ENCODE results near the gene AUTS2. TPM values are rescaled to one million over a fixed set of nuclear protein-coding genes. Genes with fewer than 3 reads are reported as not detected.

The AUTS2 gene
- total RNA-seq, 1 donor from 2014 or later = 0.79 TPM

DNA sequence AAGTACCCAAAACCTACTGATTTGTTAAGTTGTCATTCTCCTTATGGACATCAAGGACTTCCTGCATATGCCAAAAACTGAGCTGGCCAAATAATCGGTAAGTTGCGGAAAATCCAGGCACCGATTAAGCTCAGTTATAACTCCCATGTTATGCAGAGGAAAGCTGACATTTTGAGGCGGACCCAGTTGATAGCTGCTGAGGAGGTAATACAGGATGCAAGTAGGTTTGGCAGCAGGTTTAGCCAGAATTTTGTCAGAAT, 808.6 kb downstream of the AUTS2 start:
- DNase-seq (ENCODE audit: low read depth in 2 of 2) = no peak

DNA sequence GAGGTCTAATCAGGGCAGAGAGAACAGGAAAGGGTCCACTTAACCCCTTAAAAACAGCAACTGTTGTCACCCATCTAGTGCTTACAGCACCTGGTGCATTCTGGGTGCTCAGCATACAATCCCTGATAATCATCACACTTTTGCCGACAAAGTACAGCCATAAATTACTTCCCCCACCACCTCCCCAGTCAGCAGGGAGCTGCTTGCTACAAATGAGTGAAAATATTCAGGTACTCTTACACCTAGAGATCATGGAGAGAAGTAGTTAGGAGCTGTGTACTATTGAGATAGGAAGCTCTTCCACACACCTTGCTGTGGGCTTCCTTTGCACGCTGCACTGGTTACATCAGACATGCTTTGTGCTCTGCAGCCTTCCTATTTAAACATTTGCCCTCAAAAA, 810.2 kb downstream of the AUTS2 start:
- no peak for DNase-seq (ENCODE audit: low read depth in 2 of 2)

DNA sequence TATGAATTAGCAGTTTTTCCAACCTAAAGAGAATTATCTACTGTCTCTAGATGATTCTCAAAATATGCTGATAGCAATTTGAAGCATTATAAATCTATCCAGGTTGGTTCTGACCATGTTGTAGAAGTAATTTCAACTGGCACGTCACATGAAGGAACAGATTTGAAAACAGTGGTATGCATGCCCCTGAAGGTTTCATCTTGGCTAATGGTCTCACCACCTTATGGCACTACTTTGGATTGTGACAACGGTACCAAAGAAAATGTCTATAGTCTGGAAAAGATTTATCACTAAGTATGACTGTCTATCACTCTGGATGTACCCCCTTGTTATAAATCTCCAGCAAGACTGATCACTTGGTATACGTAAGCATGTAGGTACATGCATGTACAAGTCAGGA, 810.6 kb downstream of the AUTS2 start:
- no peak for DNase-seq (ENCODE audit: low read depth in 2 of 2)

DNA sequence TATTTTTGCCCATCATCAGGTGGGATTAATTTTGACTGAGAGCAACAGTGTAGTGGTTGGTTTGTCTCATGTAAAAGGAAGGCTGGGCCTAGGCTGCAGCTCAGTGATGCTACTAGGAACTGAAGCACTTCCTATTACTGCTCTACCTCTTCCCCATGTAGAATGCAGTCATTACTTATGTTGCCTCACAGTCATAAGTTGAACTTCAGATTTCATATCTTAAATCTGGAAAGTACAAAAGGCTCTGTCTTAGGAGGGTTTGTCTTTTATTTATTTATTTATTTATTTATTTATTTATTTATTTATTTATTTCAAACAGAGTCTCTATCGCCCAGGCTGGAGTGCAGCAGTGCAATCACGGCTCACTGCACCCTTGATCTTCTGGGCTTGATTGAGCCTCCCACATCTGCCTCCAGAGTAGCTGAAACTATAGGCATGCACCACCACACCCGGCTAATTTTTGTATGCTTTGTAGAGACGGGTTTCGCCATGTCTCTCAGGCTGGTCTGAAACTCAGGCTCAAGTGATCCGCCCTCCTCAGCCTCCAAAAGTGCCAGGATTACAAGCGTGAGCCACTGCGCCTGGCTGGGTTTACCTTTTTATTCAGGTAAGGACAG, 812.0 kb downstream of the AUTS2 start:
- no peak for DNase-seq (ENCODE audit: low read depth in 2 of 2)

DNA sequence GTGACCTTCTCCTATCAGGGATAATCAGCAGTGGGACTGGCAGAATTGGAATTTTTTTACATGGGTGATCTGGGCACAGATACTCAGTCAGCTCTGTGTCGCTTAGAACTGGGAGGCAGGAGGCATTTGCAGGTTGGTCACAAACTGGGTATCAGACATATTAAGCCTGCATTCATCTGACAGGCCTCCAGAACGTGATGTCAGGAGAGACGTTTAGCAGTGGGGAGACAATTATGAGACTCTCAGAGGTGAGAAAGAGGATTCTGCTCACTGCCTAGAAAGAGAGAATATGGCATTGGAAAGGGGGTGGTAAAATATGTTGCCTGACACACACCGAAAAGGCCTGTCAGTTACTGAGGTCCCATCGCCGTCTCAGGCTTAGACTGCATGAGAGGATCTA, 816.1 kb downstream of the AUTS2 start:
- no peak for DNase-seq (ENCODE audit: low read depth in 2 of 2)

DNA sequence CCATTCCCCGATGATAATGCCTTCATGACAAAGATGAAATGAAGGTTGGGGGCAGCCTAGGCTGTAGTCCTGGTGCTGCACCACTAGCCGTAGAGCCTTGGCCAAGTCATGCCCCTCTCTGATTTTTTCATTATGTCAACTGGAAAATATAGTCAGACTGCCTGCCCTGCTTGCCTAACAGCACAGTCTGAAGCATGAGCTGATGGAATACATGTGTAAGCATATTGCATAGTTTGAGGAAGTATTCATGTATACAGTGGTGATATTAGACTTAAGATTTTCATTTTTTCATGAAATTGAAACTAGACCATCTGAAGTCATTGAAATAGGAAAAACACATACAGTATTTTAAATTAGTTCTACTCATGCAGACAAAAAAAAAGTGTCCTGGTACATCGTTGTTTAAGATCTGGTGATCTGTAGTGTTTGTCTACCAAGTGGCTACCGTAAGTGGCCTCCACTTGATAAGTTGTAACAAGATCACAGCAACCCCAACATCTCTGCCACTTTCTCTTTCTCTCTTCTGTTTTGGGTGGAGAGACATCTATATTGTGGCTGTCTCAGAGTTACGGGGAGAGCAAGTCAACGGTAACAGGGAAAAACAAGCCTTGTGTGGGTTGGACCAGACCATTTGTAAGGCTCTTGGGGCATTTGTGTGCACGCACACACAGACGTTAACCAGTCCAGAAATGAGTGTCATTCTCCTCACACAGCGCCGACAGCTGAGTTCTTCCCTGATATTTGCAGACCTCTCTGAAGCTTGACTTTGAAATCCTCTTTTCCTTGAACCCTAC, 817.1 kb downstream of the AUTS2 start:
- no peak for DNase-seq (ENCODE audit: low read depth in 2 of 2)

DNA sequence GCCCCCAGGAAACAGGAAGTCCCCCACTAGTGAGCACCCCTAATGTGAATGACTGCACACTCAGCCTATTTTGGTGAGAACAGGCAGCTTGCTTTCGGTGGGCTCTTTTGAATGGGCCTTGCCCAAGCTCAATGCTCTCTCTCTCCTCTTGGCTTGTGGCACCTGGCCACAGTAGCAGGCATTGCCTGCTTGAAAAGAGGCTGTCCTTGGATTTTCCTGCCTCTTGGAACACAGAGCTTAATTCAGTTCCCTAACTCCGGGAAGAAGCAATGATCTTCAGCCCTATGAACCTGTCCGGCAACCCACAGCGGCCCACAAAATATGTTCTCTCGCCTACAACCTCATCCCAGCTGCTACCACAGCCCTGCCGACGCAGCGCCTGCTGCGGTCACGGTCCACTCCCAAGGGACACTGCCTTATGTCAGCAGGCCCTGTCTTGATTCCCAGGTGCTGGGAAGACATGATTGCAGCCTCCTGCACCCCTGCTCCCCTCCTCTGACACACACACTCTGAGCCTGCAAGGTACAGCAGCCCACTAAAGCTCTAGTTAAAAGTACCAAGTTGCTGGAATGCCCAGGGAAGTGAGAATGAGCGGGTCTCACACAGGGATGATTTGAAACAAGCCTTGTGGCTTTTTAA, 818.2 kb downstream of the AUTS2 start:
- no peak for DNase-seq (ENCODE audit: low read depth in 2 of 2)

DNA sequence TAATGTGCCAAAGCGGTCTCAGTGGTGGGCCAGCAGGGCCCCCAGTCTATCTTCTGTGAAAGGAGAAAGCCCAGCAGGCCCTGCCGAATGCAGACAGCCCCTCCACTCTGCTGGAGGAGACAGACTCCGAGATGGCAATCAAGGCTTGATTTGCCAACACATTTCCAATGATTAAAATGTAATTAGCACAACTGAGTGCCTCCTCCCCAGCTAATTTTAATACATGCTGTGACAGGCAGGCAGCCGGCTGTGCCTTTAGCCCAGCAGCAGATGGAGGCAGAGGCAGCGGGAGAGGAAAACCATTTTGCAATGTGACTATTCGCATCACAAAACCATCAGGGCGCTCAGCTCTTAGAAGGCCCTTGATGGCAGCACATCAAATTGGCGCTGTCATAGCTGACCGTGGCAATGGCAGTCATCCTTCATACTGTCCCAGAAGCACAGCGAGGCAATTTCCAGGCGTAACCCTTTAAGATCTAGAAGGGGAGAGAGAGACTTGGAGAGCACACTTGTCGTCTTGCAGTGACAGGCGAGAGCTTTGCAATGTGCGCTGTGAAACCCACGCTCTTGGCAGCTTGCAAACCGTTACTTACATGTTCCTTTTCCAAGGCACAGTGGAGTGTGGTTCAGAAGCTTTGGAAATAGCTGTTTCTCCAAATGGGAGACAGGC, 818.8 kb downstream of the AUTS2 start:
- DNase-seq (ENCODE audit: low read depth in 2 of 2) = no peak

DNA sequence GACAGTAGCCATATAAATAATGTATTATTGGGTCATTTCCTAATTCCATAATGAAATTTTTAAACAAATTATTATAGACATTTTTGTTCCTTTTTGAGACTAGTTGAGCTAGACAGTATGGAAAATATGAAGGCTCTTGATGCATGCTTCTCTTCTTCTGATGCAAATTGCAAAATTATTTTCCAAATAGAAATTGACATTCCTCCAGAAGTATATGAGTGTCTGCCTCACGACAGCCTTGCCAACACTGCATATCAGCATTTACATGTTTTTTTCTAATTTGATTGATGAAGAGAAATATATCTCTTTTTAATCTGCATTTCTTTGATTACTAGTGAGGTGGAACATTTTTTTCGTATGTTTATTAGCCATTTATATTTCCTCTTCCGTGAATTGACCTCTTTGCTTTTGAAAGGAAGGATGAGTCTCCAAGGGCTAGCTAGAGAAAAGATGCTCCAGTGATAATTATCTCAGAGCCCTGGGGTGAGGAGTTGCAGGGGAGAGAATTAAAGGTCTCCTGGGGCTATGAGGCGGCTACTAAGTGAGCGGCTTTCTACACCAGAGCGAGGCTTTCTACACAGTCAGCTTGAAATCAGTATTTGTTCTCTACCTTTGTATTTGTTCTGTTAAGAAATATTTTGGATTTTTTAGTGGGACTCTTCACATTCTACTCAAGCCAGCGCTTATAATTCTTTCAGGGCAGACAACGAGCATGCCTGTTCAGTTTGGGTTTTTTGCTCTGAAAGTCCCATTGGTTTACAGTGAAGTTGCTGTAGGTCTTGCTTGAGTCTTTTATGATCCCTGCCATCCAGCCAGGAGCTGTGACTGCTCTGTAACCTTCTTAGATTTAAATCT, 821.5 kb downstream of the AUTS2 start:
- no peak for DNase-seq (ENCODE audit: low read depth in 2 of 2)

DNA sequence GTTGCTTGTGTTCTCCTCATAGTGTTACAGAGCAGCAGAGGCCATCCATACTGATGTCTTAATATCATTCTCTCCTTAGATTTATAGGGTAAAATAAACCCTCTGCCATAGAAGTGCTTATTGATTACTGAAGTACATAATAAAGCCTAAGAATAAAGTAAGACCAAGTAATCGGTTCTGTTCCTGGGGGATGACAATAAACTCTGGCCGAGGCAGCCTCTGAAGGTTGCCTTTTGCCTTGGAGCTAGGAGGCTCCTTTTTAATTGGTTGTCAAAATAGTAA, 822.0 kb downstream of the AUTS2 start:
- DNase-seq (ENCODE audit: low read depth in 2 of 2) = no peak

DNA sequence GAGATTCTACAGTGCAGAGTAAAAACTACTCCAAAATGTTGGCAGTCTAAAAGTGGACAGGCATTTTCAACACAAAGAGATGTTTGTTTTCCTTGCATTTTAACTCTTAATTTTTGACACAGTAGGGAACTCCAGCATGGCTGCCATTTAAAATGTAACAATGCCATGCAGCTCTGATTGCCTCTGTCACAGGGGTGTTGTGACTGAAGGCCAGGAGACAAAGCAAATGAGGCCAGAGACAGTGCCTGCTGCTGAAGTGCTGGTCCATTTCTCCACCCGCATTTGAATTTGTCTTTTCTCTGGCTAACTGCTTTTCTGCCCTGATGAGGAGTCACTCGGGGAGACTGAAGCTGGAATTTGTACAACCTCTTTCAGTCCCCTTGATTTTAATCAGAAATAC, 823.0 kb downstream of the AUTS2 start:
- no peak for DNase-seq (ENCODE audit: low read depth in 2 of 2)

DNA sequence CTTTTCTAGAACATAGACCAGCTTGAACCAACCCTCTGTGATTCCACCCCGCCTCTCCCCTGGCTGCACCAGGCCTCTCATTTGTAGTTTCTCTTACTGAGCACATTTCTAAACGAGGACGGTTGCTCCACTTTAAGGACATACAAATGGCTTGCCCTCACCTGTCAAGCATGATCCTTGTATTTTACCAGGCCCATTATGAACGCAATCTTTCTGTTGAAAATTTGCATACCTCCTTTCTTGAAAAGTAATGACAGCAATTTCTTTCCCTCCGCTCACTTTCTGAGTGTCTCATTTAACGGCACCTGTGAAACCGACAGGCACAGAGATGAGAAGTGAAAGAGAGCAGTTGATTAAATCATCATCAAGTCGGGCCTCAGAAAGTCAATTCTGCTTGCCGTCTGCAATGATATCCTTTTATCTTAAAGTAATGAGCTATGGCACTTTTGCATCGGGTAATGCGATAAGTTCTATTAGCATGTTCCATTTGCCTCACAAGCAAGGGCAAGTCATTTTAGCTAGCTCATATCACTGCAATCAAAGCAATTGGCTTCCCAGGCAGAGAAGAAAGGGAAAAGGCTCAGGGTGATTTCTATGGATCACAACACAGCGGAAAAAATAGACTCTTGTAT, 828.1 kb downstream of the AUTS2 start:
- no peak for DNase-seq (ENCODE audit: low read depth in 2 of 2)

DNA sequence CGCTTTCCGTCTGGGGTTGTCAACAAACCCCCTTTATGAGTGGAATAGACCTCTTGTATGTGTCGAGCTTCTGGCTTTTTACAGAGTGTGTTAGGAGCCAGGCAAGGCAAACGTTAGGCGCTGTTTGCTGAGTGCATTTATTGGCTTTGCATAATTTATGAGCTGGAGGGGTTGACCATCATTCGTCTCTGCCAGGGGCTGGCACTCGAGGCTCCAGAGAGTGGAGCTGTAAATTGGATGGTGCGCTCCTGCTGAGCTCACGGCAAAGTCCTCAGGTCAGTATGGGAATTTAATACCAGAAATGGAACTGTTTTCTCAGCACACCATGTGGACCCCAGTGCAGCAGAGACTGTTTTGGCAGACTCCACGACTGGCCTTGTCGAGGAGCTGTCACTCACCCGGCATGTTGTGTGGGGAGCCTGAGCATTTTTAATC, 834.3 kb downstream of the AUTS2 start:
- no peak for DNase-seq (ENCODE audit: low read depth in 2 of 2)

DNA sequence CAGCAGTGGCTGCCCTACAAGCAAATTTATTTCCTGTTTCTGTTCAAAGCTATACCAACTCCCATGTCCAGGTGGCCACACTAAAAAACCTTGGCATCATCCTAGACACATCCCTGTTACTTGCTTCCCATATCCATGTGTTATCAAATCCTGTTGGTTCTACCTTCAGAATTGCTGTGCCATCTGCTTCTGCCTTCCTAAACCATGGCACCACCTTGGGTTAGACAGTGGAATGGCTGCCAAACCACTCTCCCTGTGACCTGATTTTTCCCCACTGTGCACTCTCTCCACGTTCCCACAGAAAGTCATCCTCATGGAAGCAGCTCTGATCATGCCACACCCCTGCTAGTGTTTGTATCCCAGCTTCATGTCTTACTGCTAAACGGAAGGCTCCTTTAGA, 836.1 kb downstream of the AUTS2 start:
- DNase-seq (ENCODE audit: low read depth in 2 of 2) = no peak

DNA sequence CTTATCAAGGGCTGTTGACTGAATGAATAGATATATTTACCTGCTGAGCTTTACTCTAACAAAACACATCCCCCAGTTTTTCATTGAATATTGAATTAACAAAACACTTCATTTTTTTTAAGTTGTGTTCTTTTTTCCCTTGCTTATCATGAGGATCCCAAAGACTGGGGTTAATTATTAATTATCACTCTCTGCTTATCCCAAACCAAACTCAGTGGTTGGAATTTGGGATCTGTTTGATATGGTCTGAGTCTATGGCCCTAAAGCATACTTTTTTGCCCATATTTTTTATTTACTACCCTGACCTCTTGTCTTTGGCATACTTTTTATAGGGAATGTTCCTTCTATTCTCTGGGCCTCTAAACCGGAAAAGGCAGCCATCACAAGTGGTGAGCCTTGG, 836.5 kb downstream of the AUTS2 start:
- DNase-seq (ENCODE audit: low read depth in 2 of 2) = no peak

DNA sequence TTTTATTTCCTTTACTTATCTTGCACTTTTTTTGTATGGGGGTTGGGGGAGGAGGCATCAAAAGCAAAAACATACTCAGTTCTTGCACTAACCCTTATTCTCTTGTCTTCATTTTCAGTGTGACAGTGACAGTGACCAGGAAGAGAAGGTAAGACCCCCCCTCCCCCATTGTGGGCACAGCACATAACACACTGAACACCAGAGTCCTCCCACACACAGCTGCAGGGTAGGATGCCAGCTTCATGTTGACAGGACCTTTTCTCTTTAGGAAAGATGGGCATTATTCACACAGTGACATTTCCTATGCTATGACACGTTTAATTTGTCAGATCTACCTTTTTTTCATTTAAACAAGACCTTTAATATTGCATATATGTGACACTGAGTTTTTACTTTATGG, 837.4 kb downstream of the AUTS2 start:
- DNase-seq (ENCODE audit: low read depth in 2 of 2) = no peak

DNA sequence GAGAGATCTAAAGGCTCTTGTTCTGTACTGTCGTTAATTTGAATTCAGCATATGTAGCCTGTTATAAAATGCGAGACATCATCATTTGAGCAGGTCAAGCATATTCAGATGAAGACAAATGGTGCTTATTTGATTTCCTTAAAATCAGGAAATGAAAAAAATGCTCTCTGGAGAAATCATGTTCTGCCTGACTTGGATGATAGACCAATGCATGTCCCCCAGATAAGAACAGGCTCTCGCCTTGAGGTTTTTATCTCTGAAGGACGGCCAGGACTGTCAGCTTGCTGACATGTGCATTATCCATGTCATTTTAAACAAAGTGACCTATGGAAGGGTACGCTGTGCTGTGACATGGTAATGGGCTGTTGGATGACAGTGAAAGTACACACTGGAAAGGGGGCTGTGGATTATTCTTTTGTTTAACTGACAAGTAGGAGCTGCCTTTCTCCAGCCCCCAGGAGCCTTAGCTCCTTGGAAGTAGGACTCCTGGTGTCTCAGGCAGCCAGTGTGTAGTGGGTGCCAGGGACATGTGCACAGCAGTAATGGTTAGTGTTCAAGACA, 838.6 kb downstream of the AUTS2 start:
- DNase-seq (ENCODE audit: low read depth in 2 of 2) = no peak

DNA sequence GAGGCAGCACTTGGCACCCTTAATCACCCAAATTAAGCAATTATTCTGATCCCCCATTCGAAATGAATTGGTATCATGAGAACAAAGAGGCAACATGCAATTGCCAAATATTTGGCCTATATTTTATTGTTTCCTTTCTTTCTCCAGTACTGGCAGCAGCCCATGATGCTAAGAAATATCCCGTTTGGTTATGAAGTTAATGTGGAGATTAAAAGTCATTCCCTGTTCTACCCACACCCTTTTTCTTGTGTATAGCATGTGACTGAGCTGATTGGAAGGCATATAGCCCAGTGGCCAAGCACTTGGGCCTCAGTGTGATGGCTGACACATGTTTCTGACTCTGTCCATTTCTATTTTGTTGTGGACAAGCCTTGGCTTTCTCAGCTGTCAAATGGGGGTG, 841.4 kb downstream of the AUTS2 start:
- no peak for DNase-seq (ENCODE audit: low read depth in 2 of 2)

DNA sequence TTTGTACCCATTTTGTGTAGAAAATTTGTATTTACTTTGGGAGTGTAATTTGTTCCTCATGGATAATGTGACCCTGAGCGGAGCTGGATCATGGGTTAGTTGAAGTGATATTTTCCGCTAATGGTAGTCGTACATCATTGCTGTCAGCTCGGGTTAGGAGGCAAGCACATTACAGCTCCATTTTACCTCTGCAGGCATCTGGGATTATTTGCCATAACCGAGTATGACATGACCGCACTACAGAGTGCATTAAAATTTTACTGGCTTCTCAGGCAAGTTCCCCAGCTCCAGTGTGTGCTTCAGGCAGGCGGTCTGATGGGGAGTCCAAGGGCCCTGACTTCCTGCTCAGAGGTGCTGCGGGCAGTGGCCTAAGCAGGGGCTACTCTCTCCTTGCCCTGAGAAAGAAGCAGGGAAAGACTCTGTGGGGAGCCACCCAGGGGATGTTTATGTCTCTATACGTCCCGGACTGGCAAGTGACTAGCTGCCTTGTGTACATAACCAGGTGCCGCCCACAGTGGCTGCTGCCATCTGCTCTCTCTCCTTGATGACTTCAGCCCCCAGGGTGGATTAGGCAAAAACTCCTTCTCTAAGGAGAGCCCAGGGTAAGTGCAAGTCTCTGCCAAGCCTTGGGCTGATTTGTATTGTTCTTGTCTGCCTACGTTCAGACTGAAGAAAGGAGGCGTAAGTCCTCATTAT, 848.3 kb downstream of the AUTS2 start:
- no peak for DNase-seq (ENCODE audit: low read depth in 2 of 2)

DNA sequence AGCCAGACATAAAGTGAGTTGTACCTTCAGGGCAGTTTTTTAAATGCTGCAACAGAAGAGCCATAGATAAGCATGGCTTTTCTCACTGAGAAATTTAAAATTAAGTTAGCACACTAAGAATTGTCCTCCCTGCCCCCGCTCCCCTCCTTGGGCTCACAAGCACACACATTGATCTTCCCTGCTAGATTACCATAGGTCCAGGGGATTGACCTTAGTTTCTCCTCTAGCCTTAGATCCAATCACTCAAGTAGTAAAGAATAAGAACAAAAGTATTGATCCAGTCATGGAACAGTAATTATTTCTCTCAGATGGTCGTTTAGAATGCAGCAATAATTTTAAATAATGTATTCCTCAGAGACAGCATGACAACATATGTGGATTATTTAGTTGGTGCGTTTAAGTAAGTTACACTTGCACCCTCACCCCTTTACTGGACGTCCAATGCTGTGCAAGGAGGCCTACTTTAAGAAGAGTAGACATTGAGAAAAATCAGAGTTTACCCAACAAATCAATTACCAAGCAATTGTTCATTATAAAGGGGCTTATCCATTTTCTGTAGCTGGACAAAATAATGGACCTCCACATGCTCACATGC, 850.1 kb downstream of the AUTS2 start:
- DNase-seq (ENCODE audit: low read depth in 2 of 2) = no peak
